Colon (tissue), 2 donors: ENCODE measurements around the gene SLC48A1.
"Not testable (repeated sequence)": the region's sequence is repeated elsewhere in the genome, so short reads cannot be mapped to it uniquely, and the experiment has no call there.

ENCODE experiments used
- FAIRE-seq: peaks from 2 replicates; lab custom pipeline; 2012; peaks lifted over from hg19 to GRCh38; lab: Jason Lieb, UNC
- donor health status: control.
- donor health status: control.

SLC48A1 gene

DNA sequence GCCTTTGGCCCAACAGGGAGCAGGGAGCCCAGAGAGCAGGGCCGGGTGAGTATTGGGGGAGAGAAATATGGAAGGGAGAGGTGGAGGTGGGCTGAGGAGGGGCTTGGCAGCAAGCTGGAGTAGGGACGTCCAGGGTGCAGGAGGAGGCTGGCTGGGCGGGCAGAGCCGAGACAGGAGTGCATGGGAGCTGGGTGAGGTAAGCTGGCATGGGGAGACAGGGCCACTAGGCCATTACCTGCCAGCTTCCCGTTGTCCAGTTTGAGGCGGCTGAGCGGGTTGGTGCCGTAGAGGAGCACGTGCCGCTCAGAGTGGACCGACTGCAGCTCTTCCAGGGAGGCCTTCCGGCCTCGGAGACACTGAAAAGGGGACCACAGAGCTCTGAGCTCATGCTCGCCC, 18.3 kb downstream of the SLC48A1 start:
- FAIRE-seq, result no peak

DNA sequence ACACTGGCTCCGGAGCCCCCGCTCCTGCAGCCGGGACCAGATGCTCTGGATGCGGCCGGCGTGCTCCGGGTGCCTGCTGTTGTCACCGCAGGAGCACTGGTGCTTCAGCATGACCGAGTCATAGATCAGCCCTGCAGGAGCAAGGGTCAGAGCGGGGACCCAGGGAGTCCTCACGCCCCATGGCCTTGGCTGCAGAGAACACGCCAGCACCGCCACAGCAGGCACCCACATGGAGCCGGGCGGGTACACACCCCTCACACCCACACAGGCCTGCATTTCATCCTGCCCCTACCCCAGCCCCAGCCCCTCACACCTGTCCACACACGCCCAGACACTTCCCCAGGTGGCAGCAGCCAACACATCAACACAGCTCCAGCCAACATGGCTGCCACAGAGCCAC, 18.8 kb downstream of the SLC48A1 start:
- FAIRE-seq, result no peak

- FAIRE-seq, result no peak
Observed at GRCh38 chr12:47793015-47793681, 20.1 kb downstream of the SLC48A1 start.

DNA sequence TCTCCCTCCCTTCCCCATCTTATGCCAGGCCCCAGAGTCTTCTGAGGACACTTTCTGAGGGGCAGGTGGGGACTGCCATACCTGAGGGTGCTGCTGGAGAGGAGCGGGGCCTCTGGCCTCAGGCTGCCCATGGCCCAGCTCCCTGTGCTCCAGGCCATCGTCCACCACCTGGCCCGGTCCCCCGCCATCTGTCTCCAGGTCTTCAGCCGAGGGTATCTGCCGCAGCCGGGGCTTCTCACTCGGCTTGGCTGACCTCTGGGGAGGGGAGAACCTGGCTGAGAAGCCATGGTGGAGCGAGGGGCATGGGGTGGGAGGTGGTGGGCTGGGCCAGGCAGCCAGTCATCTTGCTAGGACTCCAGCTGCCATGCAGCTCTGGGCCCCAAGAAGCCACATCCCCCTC, 21.6 kb downstream of the SLC48A1 start:
- no peak for FAIRE-seq

- no peak for FAIRE-seq
Observed at GRCh38 chr12:47795121-47795813, 22.2 kb downstream of the SLC48A1 start.

DNA sequence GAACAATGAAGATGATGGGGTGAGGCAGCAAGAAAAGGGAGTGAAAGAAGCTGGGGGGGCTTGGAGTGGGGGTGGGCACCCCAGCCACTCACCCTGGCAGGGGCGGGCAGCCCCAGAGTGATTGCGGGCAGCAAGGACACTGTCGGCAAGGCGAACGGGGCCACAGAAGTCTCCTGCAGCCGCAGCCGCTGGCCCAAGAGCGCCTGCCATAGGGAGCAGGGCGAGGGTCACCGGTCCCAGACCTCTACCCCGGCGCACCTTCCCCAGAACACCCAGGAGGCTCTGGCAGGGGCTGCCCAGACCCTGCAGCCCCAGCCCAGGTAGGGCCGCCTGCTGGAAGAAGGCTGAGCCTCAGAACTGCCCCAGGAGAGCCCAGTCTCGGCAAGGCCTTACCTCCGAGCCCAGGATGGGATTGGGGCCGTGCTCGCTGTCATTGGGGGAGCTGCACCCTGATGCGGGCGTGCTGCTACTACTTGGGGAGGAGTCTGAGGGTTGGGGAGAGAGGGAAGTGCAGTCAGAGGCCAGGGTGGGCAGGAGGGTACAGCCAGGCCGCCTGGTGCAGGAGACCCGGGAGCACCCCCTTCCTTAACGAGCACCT, 22.9 kb downstream of the SLC48A1 start:
- no peak for FAIRE-seq

GRCh38 chr12:47797441-47797840, 24.4 kb downstream of the SLC48A1 start:
- FAIRE-seq, result no peak

GRCh38 chr12:47798382-47798948, 25.4 kb downstream of the SLC48A1 start:
- no peak for FAIRE-seq

- no peak for FAIRE-seq
Observed at GRCh38 chr12:47799357-47799955, 26.4 kb downstream of the SLC48A1 start.

DNA sequence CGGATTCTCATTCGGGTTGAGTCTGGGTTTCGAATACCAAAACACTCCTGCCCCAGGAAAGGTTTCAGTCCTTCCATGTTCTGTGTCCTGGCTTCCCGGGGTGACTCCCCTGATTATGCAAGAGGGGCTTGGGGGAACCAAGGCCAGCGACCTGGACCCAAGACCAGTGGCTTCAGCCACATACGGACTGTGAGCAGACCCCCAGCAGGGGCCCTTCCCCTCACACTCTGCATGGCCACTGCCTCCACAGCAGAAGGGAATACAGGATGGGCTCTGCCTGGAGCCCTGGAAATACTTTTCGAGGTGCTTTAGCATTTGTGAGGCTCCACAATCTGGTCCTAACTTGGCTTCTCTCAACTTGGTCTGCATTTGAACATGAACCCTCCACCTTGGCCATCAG, 27.5 kb downstream of the SLC48A1 start:
- FAIRE-seq, result no peak

DNA sequence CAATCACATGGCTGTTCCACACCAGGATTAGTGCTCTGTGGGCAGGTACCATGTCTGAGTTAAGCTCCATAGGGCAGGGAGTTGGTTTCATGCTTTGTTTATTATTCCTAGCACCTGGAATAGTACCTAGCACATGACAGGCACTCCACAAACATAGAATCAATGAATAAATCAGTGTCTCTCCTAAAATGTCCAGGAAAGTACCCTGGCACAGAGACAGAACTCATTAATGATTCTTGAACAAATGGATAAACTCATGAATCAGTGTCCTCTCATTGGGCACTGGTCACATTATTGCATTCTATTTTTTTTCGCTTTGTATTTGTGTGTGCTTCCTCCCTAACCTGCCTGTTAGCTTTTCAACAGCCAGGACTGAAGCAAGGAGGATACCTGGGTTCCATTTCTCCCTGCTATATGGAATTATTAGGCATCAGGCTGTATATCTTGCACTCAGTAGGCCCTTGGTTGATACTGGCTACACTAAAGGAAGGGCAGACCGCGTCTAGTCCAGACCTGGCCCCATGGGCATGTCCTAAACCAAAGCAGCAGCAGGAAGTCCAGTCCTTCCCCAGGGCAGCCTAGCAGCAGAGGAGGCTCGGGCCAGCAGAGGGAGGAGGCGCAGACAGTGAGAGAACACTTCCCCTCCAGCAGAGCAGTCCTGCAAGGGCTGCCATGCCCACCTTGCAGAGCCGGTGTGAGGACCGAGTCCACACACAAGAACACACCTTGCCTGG, 28.3 kb downstream of the SLC48A1 start:
- no peak for FAIRE-seq

GRCh38 chr12:47801904-47802246, 28.8 kb downstream of the SLC48A1 start:
- FAIRE-seq, result no peak

- FAIRE-seq, result no peak
Observed at GRCh38 chr12:47802312-47802711, 29.3 kb downstream of the SLC48A1 start.

GRCh38 chr12:47803191-47803875, 30.3 kb downstream of the SLC48A1 start:
- FAIRE-seq, result no peak

DNA sequence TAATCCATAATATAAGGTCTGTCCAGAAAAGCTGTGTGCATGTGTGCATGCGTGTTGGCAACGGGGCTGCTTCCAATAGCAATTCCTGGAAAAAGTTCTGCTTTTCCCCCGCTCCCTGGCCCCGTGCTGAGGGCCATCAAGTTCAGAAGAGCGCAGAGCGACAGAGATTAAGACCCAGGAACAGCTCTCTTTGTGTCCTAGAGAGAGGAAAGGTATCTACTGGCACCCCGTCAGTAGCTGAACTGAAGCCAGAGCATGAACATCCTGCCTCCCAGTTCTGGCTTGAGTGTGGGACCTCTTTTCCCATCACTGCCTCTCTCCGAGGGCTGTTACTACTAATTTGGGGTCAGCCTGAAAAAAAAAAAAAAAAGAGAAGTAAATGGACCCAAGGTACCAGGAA, 31.1 kb downstream of the SLC48A1 start:
- FAIRE-seq, result no peak

DNA sequence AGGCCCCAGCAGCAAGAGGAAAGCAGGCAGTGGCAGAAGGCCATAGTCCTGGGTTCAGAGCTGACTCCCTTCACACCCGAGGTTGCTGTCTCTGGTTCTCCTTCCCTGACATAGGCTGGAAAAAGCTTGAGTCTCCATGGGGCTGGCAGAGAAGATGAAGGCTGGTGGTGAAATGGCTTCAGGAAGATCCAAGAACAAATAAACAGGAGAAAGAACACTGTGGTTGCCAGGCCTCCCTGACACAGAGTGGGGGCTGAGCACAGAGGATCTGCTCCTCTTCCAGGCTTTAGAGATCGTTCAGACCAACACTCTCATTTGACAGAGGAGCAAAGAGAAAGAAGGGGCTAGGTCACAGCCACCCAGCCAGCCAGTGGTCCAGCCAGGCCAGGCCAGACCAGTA, 32.4 kb downstream of the SLC48A1 start:
- FAIRE-seq, result no peak

- no peak for FAIRE-seq
Observed at GRCh38 chr12:47807338-47807737, 34.3 kb downstream of the SLC48A1 start.

DNA sequence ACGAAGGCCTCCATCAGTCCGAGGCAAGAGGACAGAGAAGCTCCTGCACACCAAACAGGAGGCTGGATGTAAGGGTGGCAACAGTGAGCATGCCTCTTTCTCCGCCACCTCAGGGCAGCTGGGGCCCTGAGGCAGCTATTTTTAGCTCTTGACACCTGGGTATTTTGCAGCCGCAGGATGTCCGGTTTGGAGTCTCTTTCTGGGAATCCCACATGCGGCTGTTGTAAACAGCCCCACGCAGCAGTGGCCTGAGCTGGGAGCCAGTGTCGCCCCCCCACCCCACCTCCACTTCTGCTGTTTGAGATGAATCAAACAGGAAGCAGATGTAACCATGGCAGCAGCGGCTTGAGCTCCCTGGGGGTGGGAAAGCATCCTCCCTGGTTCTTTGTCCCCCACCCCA, 35.0 kb downstream of the SLC48A1 start:
- FAIRE-seq, result no peak

GRCh38 chr12:47808574-47809365, 35.7 kb downstream of the SLC48A1 start:
- FAIRE-seq, result no peak

- not testable (repeated sequence) for FAIRE-seq
Observed at GRCh38 chr12:47809518-47809917, 36.5 kb downstream of the SLC48A1 start.

DNA sequence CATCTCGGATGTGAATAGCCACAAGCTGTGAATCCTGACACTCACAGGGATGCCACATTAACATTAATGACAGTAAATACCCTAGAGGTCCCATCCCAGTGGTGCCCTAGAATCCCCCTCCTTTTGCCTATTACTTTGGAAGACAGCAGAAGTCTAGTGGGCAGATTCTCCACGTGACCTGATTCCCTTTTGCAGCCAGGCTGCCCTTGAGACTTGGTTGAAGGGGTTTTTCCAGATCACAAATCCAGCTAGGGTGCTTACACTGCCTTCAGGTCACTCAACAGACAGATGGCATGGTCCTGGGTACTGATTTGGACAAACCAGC, 38.0 kb downstream of the SLC48A1 start:
- no peak for FAIRE-seq
